Islet of Langerhans (tissue), 1 donor: ENCODE results near the gene TEX22.

ENCODE experiments used
- FAIRE-seq: peaks from one replicate; lab custom pipeline; 2011; peaks lifted over from hg19 to GRCh38; lab: Jason Lieb, UNC

The TEX22 gene

DNA sequence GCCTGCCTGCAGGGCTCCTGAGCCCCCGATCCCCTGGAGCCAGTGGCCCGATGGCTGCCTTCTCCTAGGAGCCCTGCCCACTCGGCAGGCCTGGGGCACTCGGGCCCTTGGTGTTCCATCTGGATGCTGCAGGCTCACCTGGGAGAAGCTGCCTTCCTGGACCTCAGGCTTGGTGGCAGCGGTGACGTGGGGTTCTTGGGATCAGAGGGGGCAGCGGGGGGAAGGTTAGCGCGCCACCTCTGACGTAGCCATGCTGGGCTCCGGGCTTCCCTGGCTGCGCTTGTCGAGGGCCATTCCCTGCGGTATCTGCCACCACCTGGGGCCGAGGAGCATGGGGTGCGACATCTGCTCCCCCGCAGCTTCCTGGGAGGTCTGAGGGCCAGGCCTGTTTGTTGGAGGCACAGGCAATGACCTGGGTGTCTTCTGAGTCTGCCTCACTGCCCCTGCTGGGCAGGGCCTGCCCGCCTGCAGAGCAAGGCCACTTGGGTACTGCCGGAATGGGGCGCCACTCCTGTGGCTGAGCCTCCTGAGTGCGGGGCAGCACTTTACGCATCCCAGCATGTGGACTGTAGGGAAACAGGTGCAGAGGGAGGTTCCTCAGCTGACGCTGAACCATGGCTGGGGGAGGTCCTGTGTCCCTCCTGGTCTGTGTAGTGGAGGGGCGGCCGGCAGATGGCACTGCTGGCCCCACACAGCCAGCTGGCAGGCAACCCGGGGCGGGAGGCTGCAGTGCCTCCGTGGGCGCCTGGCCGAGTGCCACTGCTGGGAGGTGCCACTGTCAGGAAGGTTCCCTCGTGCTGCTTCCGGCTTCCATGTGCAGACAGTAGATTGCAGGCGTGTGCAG, 41.6 kb downstream of the TEX22 start:
- no peak for FAIRE-seq

DNA sequence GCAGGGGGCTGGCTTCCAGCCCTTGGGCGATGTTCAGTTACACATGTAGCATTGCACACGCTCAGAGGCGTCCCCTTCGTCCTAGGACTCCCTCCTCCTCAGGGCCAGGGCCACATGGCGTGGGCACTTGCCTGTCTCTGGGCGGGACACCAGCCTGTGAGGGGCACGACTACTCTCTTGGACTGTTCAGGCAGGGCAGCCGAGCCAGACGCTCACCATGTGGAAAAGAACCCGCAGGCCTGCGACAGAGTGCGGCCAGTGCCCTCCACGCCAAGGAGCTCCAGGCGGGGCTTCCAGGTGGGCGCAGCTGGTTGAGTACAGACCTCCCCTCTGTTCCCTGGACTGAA, 42.2 kb downstream of the TEX22 start:
- no peak for FAIRE-seq

DNA sequence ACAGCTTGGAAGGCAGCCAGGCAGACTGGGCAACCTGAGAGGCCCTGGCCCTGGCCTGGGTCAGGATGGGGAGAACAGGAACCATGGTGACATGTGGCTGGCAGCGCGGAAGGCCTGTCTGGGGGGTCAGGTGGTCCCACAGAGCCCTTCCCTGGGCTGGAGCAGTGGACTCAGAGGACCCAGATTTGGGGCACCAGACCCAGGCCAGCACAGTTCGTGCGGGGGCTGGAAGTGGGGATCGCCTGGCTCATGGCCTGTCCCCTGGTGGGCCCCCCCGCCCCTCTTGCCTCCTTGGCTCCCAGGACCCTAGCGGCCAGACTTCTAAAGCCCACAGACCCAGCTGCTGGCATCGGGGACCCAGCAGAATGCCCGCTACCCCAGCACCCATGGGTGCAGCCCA, 42.7 kb downstream of the TEX22 start:
- FAIRE-seq: no peak

DNA sequence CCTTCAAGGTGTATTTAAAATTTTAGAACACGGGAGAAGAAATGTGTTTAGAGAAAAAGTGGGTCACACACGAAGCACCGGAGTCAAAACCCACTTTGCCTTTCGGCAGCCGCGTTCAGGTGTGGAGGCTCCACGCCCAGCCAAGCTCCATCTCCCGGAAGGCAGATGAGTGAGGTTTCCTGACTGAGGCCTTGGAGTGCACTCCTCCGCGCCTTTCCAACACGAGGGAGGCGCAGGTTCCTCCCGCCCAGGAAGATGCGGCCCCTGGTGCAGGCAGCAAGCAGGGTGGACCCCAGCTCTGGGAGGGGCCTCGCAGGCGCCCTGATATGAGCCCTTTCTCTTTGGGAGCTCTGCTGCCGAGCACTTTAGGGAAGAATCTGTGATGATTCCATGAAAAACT, 43.8 kb downstream of the TEX22 start:
- FAIRE-seq: no peak

DNA sequence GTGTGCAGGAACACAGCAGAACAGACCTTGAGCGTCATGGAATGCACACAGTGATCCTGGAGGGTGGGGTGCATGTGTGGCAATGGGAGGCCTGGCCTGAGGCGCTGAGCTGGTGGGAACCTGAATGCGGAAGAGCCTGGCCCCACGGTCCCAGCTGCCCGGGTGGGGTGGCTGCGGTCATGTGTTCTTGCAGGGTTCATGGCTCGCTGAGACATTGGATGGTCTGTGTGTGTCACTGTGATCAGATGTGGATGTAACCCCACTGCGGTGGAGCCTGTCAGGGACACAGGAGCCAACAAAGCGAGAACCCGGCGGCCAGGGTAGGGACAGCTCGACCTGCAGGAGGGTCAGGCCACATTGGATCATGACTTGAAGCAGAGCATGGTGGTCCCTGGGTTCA, 44.5 kb downstream of the TEX22 start:
- FAIRE-seq: no peak

DNA sequence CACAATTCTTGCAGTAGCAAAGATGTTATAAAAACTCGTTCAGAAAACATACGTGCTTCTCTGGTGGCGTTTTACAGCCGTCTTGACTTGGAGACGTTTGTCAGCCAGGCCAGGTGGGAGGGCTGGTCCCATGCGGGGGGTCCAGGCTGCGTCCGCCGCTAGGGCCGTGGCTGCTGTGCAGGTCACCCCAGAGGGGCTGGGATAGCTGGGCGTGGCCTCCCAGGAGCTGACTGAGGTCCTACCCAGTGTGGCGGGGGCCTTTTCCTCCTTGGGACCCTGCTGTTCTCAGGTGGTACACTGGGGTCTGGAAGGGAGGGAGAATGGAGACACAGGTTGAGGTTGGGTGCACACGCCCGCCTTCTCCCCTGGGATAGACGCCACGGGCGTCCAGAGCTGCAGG, 46.5 kb downstream of the TEX22 start:
- no peak for FAIRE-seq

DNA sequence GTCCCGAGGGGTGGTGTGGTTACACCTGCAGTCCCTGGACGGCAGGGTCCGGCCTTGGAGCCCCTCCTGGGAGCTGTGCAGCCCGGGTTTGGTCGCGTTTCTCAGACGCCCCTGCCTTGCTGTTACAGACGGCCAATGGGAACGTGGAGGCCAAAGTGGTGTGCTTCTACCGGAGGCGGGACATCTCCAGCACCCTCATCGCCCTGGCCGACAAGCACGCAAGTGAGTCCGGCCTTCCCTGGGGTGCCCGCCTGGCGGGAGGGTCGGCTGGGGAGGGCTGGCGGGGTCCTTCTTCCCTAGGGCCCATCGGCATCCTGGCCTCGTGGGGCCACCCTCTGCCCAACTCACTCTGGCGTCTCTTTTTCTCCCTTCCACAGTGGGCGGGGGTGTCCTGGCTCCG, 47.0 kb downstream of the TEX22 start:
- no peak for FAIRE-seq

DNA sequence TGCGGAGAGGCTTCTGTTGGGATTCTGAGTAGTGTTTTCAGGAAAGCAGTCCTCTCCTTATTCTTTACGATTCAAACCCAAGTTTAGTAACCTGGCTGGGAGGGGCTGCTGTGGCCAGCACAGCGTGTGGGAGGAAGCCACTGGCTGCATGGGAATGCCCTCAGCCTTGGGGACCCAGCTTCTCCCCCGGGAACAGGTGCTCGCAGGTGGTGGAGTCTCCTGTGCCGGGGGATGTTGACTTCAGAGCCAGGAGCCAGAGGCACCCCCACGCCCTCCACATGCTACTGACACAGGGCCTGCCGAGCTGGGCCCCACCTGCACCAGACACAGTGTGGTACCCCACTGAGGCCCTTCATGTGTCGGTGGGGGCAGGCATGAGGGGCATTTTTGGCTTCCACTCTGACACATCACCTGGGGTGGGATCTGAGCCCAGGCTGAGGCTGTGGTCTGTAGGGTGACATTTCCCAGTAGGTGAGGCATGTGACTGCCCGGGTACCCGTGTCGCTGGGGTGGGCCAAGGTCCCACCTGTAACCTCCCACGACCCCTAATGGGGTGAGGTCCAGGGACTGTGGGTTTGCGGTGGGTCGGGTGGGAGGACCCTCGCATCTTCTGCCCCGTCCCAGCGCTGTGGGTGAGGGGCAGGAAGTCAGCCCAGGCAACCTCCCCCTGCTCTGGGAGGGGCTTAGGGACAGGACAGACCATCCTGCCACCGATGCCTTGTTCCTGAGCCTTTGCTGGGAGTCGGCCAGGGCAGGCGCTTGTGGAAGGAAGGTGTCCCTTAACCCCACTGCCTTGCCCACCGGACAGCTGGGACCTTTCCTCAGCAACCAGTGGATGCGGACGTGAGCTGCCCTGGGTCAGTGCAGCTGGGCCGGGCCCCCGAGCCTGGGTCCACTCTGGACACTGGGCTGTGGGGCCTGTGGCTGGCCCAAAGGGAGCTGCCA, 47.8 kb downstream of the TEX22 start:
- FAIRE-seq: no peak

DNA sequence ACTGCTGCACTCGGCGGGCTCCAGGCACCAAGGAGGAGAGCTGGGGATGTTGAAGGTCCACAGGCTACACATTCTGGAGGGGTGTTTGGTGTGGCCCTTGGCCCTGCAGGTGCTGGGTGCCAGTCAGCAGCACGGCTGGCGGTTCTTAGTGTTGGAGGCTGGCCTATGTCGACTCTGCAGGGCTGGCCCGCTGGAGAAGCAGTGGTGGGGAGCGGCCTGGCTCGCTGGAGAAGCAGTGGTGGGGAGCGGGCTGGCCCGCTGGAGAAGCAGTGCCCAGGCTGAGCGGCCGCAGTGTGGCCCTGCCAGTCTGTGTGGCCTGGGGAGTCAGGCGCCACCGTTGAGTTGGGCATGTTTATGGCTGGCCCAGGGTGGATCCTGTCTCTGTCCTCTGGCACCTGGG, 48.6 kb downstream of the TEX22 start:
- no peak for FAIRE-seq

DNA sequence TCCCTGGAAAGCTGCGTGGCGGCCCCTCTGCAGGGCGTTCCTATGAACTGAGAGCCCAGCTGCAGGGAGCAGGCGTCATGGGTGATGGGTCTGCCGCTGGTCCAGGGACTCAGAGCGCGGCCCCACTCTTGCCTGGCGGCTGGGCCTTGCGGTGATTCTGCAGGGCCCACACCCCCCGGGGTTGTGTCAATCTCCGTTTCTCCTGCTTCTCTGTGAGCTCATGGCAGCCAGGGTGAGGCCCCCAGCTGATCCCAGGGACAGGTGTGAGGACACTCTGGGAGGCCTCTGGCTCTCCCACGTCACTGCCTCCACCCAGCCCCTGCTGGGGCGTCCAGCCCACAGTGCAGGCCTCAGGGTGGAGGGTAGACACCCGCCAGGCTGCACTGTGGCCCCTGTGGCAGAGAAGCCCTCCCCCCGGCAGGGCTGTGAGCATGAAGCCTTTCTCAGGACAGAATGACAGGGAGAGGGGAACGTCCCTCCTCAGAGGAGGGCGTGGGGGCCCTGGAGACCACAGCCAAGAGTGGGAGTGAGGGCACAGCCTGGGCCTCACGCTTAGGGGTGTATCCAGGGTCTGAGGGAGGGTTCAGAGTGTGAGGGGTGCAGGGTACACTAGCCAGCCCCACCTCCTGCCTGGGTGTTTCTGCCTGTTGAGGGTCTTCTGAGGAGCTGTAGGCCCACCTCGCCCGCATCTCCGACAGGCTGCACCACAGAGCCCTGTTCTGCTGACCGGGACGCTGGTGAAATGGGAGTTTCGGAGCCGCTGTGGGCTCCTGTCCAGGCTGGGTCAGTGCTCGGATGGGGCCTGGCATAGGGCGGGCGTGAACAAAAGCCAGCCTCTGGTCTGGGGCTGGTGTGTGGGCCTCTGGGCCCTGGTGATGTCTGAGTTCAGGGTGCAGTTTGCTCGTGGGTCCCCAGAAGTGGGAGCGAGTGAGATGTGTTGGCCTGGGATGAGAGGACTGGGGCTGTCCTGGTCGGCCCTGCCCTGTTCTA, 49.6 kb downstream of the TEX22 start:
- FAIRE-seq: no peak

DNA sequence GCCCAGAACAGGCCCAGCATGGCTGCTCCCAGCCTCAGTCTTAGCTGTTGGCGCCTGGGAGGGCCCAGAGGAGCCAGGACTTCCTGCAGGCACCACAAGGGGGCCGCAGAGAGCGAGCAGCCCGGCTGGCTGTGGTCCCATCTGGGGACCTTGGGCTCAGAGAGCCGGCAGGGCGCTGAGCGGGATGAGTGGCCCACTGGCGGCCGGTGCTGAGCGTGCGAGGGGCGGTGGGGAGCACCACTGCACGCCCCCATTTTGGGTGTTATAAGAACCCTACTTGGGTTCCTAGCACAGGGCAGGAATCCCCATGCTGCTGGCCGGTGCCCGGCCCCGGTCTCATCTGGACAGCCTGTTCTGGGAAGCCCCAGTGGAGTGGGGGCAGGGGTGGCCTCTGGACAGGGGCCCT, 50.4 kb downstream of the TEX22 start:
- no peak for FAIRE-seq

DNA sequence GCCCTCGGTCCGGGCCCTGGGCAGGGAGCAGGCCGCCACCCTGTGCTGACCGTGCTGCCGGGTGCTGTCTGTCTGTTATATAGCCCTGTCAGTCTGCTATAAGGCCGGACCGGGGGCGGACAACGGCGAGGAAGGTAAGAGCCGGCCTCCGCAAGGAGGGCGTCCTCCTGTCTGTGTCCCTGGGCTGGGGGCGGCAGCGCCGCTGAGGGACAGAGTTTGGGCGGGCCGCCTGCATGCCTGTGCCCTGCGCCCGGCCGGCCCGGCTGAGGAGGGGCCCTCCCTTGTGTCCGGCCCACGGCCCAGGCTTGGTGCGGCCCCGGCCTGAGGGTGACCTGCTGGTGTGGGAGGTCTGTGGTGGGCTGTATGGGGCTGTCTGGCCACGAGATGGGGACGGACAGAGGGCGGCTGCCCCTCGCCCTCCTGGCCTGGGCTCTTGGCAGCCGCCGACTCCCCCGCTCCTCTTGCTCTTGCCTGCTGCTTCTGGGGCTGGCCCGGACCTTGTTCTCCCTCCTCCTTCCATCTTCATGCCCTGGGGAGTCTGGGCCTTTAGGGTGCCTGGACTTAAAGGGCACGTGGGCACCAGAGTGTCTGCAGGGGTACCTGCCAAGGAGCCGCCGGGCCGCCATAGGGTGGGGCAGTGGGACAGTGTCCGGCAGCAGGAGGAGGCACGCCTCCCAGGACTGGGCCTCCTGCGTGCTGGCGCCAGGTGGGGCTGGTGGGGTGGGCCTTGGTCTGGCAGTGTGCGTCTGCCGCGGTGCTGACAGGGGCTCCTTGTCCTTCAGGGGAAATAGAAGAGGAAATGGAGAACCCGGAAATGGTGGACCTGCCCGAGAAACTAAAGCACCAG, 51.2 kb downstream of the TEX22 start:
- FAIRE-seq: no peak

DNA sequence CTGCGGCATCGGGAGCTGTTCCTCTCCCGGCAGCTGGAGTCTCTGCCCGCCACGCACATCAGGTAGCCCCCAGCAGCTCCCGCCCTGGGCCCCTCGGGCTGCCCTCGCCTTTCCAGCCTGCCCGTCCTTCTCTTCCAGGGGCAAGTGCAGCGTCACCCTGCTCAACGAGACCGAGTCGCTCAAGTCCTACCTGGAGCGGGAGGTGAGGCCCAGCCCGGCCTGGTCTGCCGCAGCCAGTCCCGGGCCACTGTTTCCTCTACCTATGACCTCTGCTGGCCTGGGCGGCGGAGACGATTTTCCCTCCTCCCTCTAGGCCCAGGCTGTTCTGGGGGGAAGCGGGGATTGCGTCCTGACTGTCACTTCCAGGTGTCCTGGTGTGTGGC, 51.8 kb downstream of the TEX22 start:
- no peak for FAIRE-seq

DNA sequence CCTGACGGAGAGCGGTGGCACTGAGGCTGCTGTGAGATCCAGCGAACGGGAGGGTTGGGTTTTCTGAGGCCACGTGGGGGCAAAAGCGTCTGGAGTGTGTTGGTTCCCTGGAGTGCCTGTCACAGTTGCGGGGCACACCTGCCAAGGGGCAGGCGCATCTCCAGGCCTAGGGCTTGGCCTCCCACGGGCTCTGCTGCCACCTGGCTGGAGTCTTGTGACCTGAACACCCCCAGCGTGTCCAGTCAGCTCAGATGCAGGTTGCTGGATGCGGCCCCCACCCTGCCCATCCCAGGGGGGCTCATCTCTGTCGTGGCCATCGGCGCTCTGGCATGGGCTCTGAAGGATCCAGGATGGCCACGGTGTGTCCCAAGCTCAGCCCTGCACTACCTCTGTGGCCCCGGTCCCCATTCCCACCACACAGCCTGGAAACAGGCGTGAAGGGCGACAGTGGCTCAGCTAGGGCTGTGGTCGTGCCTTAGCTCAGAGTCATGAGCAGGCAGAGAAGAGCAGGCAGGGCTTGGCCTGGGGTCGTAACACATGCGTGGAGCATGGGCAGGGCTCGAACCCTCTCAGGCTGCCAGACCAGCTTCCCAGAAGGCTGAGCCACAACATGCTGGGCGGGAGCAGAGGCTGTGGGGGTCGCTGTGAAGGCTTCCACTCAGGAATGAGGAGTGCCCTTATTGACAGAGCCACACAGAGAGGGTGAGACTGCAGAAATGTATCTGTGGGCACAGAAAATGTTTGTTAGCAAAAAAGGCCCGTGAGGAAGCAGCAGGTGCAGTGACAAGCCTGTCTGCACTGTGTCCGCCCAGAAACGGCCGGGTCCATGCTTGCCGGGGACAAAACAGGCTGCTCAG, 52.8 kb downstream of the TEX22 start:
- FAIRE-seq: no peak

DNA sequence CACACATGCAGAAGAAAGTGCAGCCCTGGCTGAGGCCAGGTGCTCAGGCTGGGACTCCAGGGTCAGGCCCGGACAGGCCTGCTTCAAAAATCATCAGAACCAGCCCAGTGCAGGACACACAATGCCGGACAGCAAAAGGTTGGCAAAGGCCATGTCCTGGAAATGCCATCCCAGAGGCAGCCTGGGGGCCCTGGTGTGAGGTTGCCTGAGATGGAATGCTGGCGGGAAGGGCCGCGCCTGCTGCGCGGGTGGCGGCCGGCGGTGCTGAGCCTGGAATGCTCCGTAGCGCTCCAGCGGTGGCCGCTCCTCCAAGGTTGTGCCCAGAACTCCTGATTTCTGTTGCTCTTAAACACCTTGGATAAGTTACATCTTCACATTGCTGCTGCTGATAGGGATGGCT, 54.6 kb downstream of the TEX22 start:
- no peak for FAIRE-seq

DNA sequence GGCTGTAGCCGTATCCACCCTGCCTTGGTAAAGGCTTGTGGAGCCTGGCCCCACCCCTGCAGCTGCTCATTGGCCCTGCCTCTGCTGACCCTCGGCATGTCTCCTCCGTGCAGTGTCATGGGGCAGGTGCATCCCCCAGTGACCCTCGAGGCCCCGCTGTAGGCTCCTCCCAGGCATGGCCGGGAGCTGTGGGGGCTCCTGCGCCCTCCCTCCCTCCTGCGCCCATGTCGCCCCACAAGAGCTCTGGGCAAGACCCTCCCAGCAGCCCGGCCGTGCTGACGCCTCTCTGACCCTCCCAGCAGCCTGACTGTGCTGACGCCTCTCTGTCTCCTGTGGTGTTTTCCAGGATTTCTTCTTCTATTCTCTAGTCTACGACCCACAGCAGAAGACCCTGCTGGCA, 55.5 kb downstream of the TEX22 start:
- no peak for FAIRE-seq

DNA sequence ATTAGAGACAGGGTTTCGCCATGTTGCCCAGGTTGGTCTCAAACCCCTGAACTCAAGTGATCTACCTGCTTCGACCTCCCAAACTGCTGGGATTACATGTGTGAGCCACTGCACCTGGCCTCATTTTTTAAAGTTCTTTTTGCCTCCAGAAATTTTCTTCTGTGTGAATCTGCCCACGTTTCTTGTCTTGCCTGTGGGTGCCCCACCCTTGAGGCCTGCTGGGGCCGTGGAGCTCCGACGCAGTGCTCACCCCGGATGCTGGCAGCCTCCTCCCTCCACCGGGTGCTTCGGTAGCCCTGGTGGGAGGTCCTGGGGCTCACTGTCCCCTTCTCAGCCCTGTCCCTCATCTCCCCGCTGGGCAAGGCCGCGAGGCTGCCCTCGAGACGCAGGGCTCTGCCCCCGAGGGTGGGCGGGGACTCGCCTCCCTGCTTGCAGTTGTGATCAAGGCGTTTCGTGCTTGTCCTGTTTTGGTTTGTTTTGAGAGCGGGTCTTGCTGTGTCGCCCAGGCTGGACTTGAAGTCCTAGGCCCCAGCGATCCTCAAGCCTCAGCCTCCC, 56.8 kb downstream of the TEX22 start:
- FAIRE-seq: no peak

DNA sequence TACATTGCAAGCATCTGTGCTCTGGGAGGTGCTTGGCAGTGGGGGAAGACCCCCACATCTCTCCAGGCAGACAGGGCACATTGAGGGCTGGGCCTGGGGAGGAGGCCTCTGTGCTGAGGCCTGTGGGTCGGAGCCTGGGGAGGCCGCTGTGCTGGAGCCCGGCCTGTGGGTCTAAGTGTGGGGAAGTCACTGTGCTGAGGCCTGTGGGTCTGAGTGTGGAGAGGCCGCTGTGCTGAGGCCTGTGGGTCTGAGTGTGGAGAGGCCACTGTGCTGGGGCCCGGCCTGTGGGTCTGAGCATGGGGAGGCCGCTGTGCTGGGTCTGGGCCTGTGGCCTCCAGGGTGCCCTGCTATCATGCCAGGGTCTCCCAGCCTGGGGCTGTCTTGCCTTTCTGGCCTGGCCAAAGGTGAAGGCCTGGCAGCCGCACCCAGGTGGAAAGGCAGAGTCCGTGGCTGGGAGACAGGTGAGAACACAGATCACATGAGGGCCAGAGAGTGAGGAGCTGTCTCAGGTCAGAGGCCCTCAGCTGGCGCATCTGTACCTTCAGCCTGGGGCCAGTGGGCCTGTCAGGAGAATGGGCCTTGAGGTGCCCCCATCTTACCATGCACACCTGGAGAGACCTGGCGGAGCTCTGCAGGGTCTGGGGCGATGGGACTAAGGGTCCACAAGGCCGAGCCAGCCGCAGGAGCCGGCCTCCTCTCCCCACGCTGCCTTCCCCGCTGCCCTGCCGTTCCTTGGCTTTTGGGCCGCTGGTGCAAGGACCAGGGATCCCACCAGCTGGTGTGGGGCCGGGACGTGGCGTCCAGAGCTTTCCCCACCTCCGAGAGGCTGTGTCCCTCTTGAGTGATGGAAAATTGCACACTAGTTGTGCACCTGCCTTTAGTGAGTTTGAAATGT, 57.7 kb downstream of the TEX22 start:
- no peak for FAIRE-seq
